ENCODE measurements around the gene YWHAQ.

DNA sequence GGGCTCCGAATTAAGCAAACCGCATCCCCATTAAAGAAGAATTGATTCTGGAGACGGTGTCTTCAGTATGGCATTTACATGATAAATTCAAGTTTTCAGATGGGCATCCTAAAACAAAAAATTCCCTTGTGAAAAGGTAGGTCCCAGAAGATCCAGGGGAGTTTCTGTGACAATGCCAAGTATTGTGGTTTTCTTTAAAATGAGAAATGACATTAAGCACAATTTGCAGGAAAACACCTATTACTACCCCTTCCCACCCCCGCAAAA is 689 bp upstream of the YWHAQ start:
- TF ChIP-seq, protein P1, sequence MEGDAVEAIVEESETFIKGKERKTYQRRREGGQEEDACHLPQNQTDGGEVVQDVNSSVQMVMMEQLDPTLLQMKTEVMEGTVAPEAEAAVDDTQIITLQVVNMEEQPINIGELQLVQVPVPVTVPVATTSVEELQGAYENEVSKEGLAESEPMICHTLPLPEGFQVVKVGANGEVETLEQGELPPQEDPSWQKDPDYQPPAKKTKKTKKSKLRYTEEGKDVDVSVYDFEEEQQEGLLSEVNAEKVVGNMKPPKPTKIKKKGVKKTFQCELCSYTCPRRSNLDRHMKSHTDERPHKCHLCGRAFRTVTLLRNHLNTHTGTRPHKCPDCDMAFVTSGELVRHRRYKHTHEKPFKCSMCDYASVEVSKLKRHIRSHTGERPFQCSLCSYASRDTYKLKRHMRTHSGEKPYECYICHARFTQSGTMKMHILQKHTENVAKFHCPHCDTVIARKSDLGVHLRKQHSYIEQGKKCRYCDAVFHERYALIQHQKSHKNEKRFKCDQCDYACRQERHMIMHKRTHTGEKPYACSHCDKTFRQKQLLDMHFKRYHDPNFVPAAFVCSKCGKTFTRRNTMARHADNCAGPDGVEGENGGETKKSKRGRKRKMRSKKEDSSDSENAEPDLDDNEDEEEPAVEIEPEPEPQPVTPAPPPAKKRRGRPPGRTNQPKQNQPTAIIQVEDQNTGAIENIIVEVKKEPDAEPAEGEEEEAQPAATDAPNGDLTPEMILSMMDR (IDR thresholded peaks at IDR 0.05; ENCODE audit: insufficient read depth, low read depth, low read length), result no peak
- TF ChIP-seq EZH2 (IDR thresholded peaks at IDR 0.05; ENCODE audit: insufficient read depth, low read length), result no peak

All from astrocyte (in vitro differentiated cells and primary cell).